SH-SY5Y (cell line): ENCODE measurements around the gene RRBP1.

Source experiments
- GATA2 ChIP-seq: IDR thresholded peaks from 2 replicates; pipeline ENCODE4 v1.6.1; 2011; ENCODE audit warnings: mild to moderate bottlenecking, low read depth, low read length
- GATA3 ChIP-seq: IDR thresholded peaks from 2 replicates; pipeline ENCODE4 v1.6.1; 2011; ENCODE audit warnings: low read depth, mild to moderate bottlenecking, low read length, moderate library complexity

DNA sequence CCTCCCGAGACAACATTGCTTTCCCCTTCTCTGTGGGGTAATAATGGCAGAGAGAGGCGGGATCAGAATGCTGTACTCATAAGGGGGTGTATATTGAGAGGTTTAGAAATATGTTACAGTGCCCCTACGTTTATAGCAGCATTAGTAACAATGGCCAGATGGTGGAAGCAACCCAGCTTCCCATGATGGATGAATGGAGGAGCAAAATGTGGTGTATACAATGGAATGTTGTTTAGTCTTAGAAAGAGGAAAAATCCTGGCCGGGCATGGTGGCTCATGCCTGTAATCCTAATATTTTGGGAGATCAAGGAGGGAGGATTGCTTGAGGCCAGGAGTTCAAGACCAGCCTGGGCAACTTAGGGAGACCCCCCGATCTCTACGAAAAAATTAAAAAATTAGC, 30.7 kb upstream of the RRBP1 start:
- TF ChIP-seq GATA2 = no peak
- no peak for TF ChIP-seq GATA3
